HG03139 (cell line): Measurements from ENCODE around the gene WFDC13.
"Not testable (repeated sequence)": the region's sequence is repeated elsewhere in the genome, so short reads cannot be mapped to it uniquely, and the experiment has no call there.

ENCODE experiments used
- ATAC-seq: cut with Tn5 transposase; IDR thresholded peaks from one replicate; pipeline ENCODE4 v1.9.1; 2021; ENCODE audit not compliant: unreplicated experiment

Gene WFDC13

GRCh38 chr20:45701873-45702272 lies at the start of gene WFDC13:
Gene WFDC13, plus strand, starts transcription at chr20:45702038. Its CDS starts 86 bp downstream, at chr20:45702124.
- ATAC-seq, result no peak

- not testable (repeated sequence) for ATAC-seq
Measured at GRCh38 chr20:45657038-45657437, 44.8 kb upstream of the WFDC13 start.

GRCh38 chr20:45670139-45670538 lies 31.7 kb upstream of the WFDC13 start, which contains the start of gene WFDC11:
Gene WFDC11, minus strand, starts transcription at chr20:45670239. Its CDS starts 19,639 bp downstream, at chr20:45650600.
- no peak for ATAC-seq

GRCh38 chr20:45672765-45673164 lies 29.1 kb upstream of the WFDC13 start:
- ATAC-seq, result no peak

GRCh38 chr20:45679650-45680049 lies 22.2 kb upstream of the WFDC13 start:
- ATAC-seq, result no peak

- no peak for ATAC-seq
Measured at GRCh38 chr20:45685896-45686295, 15.9 kb upstream of the WFDC13 start.

GRCh38 chr20:45693346-45693745 lies 8.5 kb upstream of the WFDC13 start:
- not testable (repeated sequence) for ATAC-seq

GRCh38 chr20:45695496-45695895 lies 6.3 kb upstream of the WFDC13 start:
- no peak for ATAC-seq

- no peak for ATAC-seq
Measured at GRCh38 chr20:45701104-45701503, 734 bp upstream of the WFDC13 start.

- no peak for ATAC-seq
Measured at GRCh38 chr20:45704969-45705637, 3.3 kb downstream of the WFDC13 start, which contains the start of gene WFDC10B. Gene WFDC10B, minus strand, starts transcription at chr20:45705019. Its CDS starts 19,027 bp downstream, at chr20:45685992.

GRCh38 chr20:45716141-45716688 lies 14.4 kb downstream of the WFDC13 start:
- not testable (repeated sequence) for ATAC-seq

GRCh38 chr20:45722047-45722446 lies 20.2 kb downstream of the WFDC13 start, which contains the start of gene SPINT4:
Gene SPINT4, plus strand, starts transcription at chr20:45722347. Its CDS starts 21 bp downstream, at chr20:45722368.
- ATAC-seq, result no peak

GRCh38 chr20:45725134-45725533 lies 23.3 kb downstream of the WFDC13 start:
- ATAC-seq, result no peak

GRCh38 chr20:45727044-45727443 lies 25.2 kb downstream of the WFDC13 start:
- no peak for ATAC-seq

GRCh38 chr20:45732199-45732598 lies 30.4 kb downstream of the WFDC13 start:
- ATAC-seq, result no peak

- ATAC-seq, result no peak
Measured at GRCh38 chr20:45735552-45735951, 33.7 kb downstream of the WFDC13 start.

- no peak for ATAC-seq
Measured at GRCh38 chr20:45735988-45736387, 34.1 kb downstream of the WFDC13 start.

GRCh38 chr20:45742596-45742995 lies 40.8 kb downstream of the WFDC13 start:
- no peak for ATAC-seq

GRCh38 chr20:45745015-45745414 lies 43.2 kb downstream of the WFDC13 start:
- ATAC-seq, result no peak

- ATAC-seq, result no peak
Measured at GRCh38 chr20:45751721-45752120, 49.9 kb downstream of the WFDC13 start.

GRCh38 chr20:45752746-45753145 lies 50.9 kb downstream of the WFDC13 start:
- no peak for ATAC-seq

GRCh38 chr20:45758096-45758495 lies 56.3 kb downstream of the WFDC13 start:
- ATAC-seq, result no peak
